HG03039 (cell line): ENCODE measurements around the gene PPIL6.
"Not testable (repeated sequence)": the region's sequence is repeated elsewhere in the genome, so short reads cannot be mapped to it uniquely, and the experiment has no call there.

Experiments used
- ATAC-seq: cut with Tn5 transposase; IDR thresholded peaks from one replicate; pipeline ENCODE4 v1.9.1; 2021; ENCODE audit warnings: mild to moderate bottlenecking, moderate library complexity; ENCODE audit not compliant: unreplicated experiment

The PPIL6 gene

DNA sequence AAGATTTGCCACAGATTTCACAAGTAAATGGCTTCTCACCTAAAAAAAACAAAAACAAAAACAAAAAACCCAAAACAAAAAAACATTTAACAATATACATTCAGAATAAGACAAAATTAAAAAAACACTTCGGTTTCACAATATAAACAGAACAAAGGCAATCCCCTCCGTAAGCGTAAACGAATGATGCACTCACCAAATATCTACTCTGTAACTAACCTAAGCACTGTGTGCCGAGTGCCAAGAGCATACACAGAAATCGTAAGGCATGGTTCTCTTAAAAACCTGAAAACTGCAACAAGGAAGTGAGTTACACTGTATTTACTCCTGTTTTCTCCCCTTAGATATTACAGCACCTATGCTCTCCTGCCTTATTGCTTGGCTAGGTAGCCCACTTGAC, 27.3 kb upstream of the PPIL6 start:
- ATAC-seq, result no peak

DNA sequence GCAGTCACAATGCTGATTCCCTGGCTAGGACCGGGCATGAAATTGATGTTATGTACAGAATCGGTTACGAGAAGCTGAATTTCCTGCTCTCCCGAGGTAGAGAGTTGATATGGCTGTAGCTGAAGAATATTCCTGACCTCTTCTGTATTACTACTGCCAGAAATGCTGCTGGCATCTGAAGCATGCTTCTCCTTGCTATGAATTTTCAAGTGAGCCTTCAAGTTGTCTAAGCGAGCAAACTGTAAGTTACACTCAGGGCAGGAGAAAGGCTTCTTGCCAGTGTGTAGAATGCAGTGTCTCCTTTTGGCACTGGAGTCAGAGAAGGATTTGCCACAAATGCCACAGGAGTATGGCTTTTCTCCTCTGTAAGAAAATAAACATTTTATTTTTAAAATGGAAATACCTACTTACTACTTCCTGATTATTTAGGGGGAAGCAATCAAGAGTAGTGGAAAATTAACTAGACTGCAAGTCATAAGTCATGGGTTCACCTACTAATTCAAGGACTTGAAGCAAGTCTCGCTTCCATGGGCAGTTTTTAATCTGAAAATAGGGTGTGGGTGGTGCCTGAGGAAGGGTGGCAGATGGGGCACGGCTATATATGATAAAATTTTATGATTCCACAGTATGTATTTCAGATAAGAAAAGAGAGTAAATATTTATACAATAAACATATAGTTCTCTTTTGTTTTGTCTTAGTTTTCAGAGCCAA, 25.9 kb upstream of the PPIL6 start:
- no peak for ATAC-seq

DNA sequence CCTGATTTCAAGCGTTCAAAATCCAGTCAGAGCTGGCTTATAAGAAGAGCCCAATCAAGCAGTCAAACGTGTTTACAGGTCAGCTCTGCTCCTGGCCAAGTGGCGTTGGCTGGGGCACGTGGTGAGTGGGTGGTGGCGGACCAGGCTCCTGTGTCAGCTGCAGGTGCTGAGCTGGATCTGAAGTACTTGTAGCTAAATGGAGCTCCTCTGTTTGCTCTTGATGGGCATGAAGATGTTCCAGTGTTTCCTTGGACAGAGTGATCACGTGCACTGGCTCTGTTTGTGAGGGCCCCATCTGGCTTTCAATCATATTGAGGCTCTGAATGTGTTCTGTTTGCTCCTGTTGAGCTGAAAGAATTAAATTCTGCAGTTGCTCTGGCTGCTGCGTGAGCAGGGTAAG, 25.3 kb upstream of the PPIL6 start:
- no peak for ATAC-seq

DNA sequence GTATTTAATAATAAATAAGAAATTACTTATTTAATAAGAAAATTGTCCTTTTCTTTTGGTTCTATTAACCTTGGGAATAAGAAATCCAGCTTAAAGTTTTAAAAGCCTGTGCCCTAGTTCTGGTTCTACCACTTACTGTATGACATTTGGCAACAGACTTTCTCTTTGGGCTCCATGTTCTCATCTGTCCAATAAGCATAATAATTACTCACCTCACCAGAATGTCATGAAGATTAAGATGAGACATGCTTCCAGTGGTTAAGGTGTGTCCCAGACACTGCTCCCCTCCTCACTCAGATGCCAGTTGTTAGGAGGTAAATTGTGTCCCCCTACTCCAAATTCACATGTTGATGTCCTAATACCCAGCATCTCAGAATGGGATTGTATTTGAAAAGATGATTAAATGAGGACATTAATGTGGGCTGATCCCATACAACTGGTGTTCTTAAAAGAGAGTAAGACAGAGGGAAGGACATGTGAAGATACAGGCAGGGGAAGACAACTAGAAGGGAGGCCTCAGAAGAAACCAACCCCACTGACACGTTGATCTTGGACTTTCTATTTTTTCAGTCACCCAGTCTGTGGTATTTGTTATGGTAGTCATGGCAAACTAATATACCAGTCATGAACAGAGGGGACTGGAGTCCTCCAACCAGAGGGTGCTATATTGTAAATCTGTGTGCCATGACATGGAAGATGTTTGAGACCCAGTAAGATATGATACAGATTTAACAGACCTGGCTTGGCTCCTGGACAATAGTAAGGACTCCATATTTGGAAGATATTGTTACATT, 21.5 kb upstream of the PPIL6 start:
- no peak for ATAC-seq

DNA sequence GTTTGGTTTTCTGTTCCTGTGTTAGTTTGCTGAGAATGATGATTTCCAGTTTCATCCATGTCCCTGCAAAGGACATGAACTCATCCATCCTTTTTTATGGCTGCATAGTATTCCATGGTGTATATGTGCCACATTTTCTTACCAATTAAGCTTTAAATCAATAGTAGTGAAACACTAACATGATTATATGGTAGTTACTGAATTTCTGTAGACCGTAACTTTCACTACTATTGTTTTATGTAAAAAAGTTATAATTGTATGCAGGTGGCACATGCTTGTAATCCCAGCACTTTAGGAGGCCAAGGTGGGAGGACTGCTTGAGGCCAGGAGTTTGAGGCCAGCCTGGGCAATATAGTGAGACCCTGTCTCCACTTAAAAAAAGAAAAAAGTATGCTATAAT, 20.8 kb upstream of the PPIL6 start:
- not testable (repeated sequence) for ATAC-seq

DNA sequence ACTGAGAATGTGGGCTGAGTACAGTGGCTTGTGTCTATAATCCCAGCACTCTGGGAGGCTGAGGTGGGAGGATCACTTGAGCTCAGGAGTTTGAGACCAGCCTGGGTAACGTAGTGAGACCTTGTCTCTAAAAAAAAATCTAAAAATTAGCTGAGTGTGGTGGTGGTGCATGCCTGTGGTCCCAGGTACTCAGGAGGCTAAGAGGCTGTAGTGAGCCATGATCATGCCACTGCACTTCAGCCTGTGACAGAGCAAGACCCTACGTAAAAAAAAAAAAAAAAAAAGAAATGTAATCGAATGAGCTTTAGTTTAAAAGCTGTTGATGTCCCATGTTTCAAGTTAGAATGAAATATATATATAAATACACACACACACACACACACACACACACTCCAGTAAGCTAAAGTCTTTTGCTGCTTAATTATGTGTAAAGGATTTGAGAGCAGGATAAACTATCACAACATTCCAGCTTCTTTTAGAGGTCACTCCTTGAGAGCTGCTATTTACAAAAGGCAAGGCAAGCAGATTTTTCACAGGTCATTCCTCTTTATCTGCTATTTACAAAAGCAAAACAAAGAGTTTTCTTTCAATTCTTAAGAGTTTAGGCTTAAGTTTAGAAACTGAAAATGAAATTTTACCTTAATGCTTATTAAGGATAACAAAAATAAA, 19.9 kb upstream of the PPIL6 start:
- ATAC-seq, result no peak

DNA sequence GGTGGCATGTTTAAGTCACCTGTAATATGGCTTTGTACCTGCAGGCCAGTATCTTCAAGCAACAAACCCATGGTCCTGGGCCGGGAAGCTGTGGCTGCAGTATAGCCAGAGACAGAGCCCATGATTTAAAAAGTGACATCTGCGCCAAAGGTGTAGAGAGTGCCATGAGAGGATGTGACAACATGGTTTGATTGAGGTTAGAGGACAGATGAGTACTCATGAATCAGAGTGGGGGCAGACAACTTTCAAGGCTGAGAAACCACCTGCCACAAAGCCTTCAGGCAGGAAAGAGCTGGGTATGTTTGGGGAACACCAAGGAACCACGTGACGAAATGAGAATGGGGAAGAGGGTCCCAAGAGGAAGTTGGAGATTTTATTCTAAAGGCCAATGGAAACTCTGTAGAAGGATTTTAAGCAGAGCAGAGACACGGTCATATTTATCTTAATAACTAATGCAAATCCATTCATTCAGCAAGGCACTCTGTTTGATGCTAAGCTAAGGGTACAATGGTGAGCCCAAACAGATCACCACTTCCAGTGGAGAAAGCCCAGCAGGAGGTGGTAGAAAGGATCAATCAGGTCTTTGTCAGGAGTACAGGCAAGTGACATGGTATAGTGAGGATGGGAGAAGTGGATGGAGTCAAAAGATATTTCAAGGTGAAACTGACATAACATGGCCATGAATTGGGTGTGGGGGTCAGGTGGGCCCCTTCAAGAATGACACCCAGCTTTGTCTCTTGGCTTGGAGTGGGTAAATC, 18.5 kb upstream of the PPIL6 start:
- no peak for ATAC-seq

DNA sequence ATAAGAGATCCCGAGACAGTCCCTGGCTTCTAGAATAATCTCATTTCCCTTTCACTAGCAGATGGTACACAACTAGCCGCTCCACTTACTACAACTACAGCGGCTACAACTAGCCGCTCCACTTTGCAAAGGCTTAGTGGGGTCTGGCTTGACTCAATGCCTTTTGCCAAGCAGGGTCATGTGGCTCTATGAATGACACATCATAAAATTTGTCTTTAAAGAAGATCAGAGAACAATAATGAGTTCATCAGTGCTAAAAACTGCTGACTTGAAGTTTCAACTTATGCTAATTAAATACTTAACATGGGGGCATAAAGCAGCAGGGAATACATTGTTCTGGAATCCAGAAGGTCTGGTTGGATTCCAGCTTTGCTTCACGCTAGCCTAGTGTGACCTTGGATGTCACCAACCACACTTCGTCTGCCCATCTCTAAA, 17.2 kb upstream of the PPIL6 start:
- ATAC-seq, result no peak

DNA sequence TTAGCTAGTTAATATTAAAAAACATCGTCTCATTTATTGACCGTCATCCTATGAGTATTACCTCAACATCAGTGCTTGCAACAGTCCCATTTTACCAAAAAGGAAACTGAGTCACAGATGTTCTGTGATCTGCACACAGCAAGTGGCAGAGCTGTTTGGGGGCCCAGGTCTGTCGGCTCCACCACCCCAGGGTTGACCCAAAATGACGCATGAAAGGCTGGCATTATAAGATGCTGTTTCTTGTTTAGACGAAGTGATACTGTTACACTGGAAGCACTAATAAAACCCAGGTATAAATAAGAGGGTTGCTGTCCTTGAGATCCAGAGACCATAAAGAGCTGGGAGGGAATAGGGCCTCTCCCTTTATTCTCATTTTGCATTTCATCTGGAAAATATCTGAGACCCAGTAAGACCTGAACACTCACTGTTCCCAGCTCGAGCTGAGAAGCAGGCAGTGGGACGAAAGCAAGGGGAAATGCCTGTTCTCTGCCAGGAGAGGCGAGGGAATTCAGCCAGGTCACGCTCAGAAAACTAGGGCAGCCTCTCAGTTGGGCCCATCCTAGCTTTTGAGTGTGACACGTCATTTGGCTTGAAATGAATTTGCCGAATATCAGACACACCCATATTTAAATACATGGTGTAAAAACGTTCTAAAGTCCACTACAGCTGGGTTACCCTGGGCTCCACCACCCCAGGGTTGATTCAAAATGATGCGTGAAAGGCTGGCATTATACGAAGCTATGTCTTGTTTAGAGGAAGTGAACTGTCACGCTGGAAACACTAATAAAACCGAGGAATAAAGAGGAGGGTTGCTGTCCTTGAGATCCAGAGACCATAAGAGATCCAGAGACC, 16.5 kb upstream of the PPIL6 start:
- ATAC-seq, result no peak

DNA sequence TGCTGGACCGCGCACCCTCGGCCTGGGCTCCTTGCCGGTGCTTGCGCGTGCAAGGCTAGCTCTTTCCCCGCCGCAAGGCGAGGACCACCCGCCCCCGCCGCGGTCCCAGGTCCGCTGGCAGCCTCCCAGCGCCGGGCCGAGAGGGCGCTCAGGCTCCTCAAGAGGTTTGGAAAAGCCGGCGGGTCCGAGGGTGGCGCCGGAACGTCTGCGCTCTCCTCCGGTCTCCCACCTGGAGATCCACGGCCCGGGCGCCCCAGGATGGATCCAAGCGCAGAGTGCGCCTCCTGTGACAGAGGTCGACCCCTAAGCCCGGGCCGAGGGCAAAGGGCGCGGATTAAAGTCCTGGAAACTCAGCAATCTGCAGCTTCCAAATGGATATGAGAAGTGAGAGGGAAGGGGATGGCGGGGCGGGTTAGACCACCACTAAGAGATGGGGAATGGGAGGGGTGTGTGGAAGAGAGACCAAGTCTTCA, 15.7 kb upstream of the PPIL6 start:
- no peak for ATAC-seq

DNA sequence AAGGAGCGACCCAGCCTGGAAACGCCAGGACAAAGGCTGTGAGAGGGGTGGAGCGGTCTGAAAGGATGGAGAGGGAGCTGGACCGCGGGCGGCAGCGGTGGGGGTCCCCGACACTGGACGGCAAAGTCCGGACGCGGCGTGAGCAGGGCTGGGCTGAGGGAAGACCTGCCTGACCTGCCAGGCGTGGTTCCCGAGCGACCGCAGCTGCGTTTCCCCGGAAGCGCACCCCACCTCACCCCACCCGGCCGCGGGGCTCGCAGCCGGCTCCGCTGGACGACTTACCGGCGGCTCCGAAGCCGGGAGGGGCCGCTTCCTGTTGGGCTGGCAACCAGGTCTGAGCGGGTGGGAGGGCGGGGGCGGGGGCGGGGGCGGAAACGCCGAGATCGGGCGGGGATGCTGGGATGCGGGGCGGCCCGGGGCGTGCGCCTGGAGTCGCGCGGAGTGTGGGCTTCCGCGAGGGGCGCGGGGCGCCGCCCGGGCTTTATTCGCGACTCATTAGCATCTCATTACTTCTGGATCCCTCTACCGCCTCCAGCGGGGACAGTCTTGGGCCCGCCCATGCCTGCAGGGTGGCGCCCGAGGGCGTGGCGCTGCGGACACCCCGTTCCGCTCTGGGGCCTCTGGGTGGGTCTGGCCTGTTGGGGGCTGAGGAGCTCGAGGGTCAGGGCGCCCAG, 15.1 kb upstream of the PPIL6 start, which contains the start of gene MICAL1:
TSS of gene MICAL1 (minus strand) at position 336 of the 674 bp plus-strand sequence. CDS start 1,576 bp downstream, outside the sequence.
- peak; percentile 51 for ATAC-seq

DNA sequence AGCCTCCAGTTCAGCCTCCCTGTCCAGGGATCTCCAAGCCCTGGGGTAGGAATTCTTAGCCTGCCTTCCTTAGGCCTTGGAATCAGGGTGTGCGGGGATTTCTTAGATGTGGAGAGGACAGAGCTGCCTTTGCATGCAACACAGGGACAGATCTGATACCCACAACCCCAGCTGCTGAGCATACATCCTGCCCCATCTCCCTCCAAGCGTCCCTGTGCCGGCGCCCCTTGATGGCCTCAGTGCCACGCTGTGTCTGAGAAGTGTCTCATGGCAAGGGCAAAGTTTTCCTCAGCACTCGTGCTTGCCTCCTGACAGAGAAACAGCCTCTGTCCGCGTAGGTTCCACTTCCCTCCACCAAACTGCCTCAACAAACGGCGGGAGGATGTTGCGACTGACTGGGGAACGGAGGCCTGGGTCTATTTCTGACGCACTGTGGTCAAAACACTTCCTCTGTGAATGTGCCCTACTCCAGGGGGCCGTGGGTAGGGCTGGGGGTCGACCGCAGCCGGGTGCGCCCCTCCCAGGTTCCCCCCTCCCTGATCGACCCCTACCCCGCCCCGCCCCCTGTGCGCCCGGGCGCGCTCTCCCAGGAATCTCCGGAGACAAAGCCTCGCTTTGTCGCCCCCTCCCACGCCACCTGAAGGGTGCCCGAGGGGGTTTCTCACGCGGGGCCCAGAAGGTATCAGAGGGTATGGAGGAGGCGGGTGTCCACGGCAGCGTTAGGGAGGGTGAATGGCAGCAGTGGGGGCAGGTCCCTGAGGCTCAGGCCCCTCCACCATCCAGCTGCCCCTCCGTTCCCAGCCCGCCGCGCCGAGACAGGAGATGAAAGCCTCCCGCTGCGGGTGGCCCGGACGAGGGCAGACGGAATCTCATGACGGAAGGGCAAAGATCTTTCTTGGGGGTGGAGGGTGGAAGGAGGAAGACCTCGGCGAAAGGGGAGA, 14.3 kb upstream of the PPIL6 start:
- ATAC-seq, result peak; percentile 22

DNA sequence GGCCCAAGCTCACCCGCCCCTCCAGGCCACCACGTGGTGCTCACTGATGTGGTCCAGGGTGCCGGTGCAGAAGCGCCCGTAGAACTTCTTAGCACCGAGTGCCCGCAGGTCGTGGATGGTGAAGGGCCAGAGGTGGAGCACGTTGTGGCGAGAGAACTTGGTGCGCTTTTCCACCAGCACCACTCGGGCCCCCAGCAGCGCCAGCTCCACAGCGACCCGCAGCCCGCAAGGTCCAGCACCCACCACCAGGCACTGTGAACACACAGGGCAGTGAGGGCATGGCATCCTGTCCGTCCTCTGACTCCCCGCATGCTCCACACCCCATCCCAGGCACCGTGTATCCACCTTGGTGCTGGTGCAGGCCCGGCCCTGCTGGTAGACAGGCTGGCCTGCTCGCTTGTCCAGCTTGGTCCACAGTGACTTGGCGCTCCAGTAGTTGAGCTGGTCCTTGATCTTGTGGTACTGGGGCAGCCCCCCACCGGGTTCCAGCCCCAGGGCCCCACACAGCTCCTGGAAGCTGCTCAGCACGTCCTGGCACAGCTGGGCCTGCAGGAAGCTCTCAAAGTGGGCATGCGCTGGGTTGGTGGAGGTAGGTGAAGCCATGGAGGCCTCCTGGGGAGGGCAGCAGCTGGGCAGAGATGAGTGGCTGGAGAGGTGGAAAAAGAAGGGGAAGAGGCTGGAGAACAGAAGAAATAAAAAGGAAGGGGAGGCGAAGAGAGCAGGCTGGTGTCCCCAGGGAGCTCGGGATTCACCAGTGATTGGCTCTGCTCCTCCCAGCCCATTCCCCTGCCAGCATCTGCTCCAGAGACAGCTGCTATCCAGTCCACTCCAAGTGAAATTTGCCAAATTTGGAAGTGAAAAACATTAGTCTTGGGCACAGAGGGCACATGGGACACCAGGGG, 13.4 kb upstream of the PPIL6 start:
- no peak for ATAC-seq

DNA sequence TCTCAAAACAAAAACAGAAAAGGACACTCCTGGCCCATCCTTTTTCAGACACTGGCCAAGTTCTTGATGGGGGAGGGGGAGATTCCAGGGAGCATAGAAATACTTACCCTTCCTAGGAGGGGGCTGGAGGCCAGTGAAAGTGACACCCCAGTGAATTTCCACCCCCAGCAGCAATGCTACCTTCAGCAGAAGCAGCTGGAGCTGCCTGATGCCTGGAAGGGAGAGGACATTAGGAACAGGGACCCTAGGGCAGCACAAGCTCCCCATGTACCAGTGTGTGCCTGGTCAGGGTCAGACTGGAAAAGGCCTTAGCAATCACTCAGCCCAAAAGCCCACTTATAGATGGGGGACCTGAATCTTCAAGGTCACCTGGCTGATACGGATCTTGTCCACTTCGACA, 12.7 kb upstream of the PPIL6 start:
- ATAC-seq, result no peak

DNA sequence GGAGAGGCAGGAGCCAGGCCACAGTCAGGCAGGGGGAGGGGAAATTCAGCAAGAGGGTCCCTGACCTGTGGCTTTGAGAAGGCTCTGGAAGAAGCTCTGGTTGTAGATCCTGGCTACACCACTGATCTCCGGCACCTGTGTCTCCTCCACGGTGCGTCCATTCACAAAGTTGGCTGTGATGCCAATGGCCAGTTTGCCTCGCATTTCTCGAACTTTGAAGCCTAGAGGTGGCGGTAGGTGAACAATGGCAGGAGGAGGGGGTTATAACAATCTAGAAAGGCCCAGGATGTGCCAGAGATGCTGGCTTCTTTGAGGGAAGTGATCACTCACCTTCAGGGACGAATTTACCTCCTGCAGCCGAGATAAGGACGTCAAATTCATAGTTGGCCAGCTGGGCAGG, 11.8 kb upstream of the PPIL6 start:
- no peak for ATAC-seq

DNA sequence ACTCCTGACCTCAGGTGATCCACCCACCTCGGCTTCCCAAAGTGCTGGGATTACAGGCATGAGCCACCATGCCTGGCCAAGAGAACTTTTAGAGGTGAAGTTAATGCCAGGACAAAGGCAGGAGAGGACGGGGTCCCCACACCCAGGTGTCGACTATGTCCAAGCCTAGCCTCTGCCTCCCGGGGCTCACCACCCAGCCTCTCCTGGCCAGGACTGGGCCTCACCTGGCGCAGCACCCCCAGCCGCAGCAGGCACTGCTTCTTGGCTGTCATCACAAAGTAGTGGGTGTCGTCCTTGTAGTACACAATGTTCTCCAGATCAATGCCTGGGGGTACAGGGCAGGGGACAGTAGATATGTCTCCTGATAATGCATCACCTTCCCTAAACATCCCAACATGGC, 10.9 kb upstream of the PPIL6 start:
- ATAC-seq, result no peak

DNA sequence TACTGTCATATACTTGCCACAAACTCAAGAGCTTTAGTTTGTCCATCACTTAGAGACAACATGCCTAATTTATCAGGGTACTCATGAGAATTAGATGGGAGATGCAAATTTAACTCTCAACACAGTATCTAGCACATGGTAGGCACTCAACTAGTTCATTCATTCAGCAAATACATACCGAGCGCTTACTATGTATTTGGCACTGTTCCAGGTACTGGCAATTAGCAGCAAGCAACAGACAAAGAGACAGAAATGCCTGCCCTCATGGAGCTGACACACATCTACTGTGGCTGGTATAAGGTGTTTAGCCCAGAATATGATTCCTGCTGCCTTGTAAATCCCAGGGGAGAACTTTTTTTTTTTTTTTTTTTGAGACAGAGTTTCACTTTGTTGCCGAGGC, 10.4 kb upstream of the PPIL6 start:
- no peak for ATAC-seq
